Fibroblast of villous mesenchyme (primary cell): ENCODE results near the gene KDM2B. TPM values are rescaled to one million over a fixed set of nuclear protein-coding genes. Genes with fewer than 3 reads are reported as not detected.
"Not testable (repeated sequence)": the region's sequence is repeated elsewhere in the genome, so short reads cannot be mapped to it uniquely, and the experiment has no call there.

Experiments
- DNase-seq: peaks from one replicate; pipeline ENCODE4 v3.0.0-alpha.2; 2010; ENCODE audit warnings: low read depth
- H3K4me3 ChIP-seq: 2 replicates; pipeline ENCODE4 v1.5.1; 2011; ENCODE audit warnings: low read depth, mild to moderate bottlenecking, low read length
- total RNA-seq: library from RNA; depleted of rRNA; stranded (reverse); fragments of >200 nt; gene quantifications from 2 replicates; pipeline ENCODE4 v1.2.3, GENCODE V29; 2012
- TF ChIP-seq, protein P1 (sequence below): IDR thresholded peaks from 2 replicates; pipeline ENCODE4 v1.5.1; 2012; ENCODE audit warnings: low read depth, mild to moderate bottlenecking, low read length; ENCODE audit not compliant: insufficient read depth

Gene KDM2B
- total RNA-seq, 1 donor: 28.1 TPM

DNA sequence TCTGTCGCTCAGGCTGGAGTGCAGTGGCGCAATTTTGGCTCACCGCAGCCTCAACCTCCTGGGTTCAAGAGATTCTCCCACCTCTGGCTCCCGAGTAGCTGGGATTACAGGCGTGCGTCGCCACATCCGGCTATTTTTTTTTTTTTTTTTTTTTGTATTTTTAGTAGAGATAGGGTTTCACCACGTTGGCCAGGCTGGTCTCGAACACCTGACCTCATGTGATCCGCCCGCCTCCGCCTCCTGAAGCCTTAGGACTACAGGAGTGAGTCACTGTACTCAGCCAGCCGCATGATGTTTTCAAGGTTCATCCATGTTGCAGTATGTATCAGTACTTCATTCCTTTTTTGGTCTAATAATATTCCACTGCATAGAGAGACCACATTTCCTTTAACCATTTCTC is 183.3 kb downstream of the KDM2B start:
- no peak for DNase-seq

DNA sequence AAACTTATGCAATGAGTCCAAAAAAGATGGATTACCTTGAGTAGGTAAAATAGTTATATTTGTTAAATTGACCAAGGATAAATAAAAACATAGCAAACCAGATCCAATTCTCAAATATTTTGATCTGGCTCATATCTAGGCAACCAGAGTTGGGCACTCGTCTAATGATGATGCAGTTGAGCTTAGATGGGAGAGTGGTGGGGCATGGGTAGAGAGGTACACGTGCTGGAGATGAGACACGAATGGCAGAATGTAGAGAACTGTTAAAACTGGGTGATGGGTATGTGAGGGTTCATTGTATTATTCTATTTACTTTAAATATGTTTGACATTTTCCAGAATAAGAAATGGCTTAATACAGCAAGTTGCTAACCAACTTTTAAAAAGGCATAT is 188.5 kb downstream of the KDM2B start:
- no peak for DNase-seq
- TF ChIP-seq, protein P1, sequence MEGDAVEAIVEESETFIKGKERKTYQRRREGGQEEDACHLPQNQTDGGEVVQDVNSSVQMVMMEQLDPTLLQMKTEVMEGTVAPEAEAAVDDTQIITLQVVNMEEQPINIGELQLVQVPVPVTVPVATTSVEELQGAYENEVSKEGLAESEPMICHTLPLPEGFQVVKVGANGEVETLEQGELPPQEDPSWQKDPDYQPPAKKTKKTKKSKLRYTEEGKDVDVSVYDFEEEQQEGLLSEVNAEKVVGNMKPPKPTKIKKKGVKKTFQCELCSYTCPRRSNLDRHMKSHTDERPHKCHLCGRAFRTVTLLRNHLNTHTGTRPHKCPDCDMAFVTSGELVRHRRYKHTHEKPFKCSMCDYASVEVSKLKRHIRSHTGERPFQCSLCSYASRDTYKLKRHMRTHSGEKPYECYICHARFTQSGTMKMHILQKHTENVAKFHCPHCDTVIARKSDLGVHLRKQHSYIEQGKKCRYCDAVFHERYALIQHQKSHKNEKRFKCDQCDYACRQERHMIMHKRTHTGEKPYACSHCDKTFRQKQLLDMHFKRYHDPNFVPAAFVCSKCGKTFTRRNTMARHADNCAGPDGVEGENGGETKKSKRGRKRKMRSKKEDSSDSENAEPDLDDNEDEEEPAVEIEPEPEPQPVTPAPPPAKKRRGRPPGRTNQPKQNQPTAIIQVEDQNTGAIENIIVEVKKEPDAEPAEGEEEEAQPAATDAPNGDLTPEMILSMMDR: no peak
- peak overlapping the region; percentile 46 for H3K4me3 ChIP-seq

More for the DNA sequence above, 183.3 kb downstream of the KDM2B start:
- H3K4me3 ChIP-seq: no peak overlapping the region
- TF ChIP-seq, protein P1: no peak

DNA sequence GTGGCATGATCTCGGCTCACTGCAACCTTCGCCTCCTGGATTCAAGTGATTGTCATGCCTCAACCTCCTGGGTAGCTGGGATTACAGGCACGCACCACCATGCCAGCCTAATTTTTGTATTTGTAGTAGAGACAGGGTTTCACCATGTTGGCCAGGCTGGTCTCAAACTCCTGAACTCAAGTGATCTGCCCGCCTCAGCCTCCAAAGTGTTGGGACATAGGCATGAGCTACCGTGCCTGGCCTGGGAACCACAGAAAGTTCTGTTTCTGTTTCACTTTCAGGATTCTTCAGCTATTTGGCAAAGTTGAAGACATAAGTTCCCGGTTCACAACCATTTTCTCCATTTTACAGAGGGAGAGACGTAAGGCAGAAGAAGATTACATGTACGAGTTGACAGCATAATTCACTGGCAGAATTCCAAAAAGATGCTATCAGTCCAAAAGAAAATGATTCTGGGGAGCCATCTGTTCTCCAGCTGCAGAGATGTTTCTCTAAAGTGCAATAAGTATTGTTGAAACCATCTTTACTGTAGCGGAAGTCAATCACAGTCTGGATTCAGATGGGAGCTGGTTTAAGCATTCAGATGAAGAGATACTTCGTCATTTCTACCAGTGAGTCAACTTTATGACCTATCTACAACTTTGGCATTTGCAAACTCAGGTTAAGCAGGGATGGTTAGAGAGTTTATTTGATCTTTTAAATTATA is 189.1 kb downstream of the KDM2B start:
- TF ChIP-seq, protein P1: no peak
- H3K4me3 ChIP-seq: peak overlapping the region; percentile 46
- peak; percentile 96 for DNase-seq

DNA sequence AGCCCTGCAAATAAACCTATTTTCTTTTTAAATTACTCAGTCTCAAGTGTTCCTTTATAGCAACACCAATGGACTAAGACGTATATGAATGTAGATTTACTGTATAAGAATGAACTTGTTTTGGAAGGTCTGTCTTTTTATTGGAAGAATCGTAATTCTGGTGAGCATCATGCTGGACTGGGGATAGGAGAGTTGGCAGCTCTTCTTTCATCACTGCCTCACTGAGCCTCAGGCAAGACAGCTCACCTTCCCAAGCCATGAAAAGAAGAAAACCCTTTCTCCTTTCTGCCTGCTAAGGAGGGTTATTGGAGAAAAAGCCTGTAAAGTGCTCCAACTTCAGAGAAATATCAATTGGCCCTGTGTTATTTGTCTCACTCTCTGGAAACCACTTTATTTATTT is 190.0 kb downstream of the KDM2B start:
- TF ChIP-seq, protein P1: no peak
- no peak for DNase-seq
- H3K4me3 ChIP-seq: no peak overlapping the region

DNA sequence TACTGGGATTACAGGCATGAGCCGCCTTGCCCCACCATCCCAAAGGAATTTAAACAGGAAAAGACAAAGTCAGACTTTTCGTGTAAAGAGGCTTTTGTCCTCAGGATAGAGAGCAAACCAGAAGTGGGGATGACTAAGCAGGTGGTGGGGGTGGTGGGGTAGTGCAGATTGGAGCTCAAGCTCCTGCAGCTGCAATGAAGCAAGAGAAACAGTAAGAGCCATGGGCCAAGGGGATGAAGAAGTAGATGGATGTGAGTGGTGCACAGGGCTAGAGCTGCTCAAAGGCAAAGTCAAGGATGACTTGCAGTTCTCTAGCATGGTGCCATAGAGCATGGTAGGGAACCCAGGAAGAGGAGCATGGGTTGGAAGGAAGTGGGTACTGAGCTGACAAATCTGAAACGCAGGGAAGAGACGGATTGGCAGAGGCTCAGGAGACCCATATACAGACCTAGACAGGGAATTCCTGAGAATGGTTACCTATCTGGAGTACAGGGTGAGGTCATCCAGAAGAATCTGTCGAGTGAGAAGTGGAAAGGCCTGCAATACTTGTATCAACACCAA is 192.3 kb downstream of the KDM2B start:
- H3K4me3 ChIP-seq: no peak overlapping the region
- peak; percentile 51 for DNase-seq
- TF ChIP-seq, protein P1: no peak

DNA sequence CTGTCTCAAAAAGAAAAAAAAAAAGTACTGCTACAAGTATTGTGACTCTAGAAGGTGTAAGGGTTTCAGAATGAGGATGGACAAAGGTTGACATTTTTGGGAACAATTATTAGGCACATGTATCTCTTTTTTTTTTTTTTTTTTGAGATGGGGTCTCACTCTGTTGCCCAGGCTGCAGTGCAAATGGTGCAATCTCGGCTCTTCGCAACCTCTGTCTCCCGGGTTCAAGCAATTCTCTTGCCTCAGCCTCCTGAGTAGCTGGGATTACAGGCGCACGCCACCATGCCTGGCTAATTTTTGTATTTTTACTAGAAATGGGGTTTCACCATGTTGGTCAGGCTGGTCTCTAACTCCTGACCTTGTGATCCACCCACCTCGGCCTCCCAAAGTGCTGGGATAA is 195.9 kb downstream of the KDM2B start:
- not testable (repeated sequence) for H3K4me3 ChIP-seq, DNase-seq

DNA sequence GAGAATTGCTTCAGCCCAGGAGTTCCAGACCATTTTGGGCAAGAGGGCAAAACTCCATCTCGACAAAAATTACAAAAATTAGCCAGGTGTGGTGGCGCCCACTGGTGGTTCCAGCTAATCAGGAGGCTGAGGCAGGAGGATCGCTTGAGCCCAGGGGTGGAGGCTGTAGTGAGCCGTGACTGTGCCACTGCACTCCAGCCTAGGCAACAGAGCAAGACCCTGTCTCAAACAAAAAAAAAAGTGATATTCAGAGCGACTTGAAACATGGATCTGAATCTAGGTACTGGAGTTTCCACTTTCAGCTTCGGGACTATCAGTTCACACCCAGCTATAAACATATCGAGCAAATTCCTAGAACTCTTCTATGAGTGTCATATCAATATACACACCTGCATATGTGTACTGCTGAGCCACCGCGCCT is 197.2 kb downstream of the KDM2B start:
- TF ChIP-seq, protein P1: no peak
- no peak for DNase-seq
- H3K4me3 ChIP-seq: no peak overlapping the region
